Peyer's patch (tissue), 4 donors: ENCODE results near the gene IDE.

Experiments used
- CTCF ChIP-seq, 6 experiments: fragments of 450-650 bp in 4 of 6; fragments of 200-600 bp in 2 of 6; sonication (generic) in 1 of 6; IDR thresholded peaks; one replicate each; pipeline ENCODE4 v1.5.1; 2017 to 2019; ENCODE audit warnings: antibody characterized with exemption in 6 of 6, mild to moderate bottlenecking in 3 of 6, moderate library complexity in 1 of 6
- POLR2A ChIP-seq, 2 donors: fragments of 450-650 bp; IDR thresholded peaks; one replicate each; pipeline ENCODE4 v1.5.1; 2017; ENCODE audit warnings: antibody characterized with exemption in 2 of 2, mild to moderate bottlenecking in 2 of 2, moderate library complexity in 2 of 2

DNA sequence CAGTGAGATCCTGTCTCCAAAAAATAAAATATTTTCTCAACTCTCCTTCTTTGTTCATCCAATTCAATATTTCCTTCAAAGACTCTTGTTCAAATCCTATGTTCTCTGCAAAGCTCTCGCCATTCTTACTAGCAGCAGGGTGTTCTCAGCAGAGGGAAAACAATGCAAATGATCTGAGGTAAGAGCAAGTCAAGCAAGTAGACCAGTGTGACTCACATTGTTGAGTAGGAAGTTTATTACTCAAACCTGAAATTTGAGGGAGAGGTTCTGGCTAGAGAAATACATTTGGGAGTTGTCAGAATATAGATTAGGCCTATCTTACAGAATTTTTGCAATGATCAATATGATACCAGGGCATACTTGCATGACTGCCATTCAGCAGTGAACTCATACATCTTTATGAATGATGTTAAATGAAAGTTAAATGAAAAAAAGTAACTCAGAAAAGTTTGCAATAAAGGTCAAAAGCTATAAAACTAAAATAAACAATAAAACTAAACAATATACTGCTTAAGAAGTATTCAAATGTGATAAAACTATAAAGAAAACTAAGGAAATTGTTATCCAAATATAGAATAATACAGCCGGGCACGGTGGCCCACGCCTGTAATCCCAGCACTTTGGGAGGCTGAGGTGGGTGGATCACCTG is 5.8 kb downstream of the IDE start:
- no peak for TF ChIP-seq POLR2A (IDR thresholded peaks at IDR 0.05)
- no peak for TF ChIP-seq CTCF (IDR thresholded peaks at IDR 0.05)
